GM21619 (cell line): ENCODE data around the gene ATP6V1C2.
A peak's percentile ranks its signal among the peaks of the same experiment; 100 is the strongest.

Experiments
- ATAC-seq: cut with Tn5 transposase; IDR thresholded peaks from one replicate; pipeline ENCODE4 v1.9.1; 2021; ENCODE audit not compliant: unreplicated experiment

ATP6V1C2 gene

GRCh38 chr2:10832203-10832936 is 110.9 kb downstream of the ATP6V1C2 start:
- ATAC-seq, result peak; percentile 73

- ATAC-seq, result no peak
These were observed 111.6 kb downstream of the ATP6V1C2 start for GRCh38 chr2:10833021-10833420.

- ATAC-seq, result no peak
These were observed 112.7 kb downstream of the ATP6V1C2 start for GRCh38 chr2:10834068-10834655.
